Upper lobe of left lung (tissue), 4 donors: Measurements from ENCODE around the gene CCNB1.

Experiments used
- POLR2AphosphoS5 ChIP-seq, 2 donors: sonication (generic); formaldehyde crosslinking; IDR thresholded peaks; one replicate each; pipeline ENCODE4 v1.5.1; 2017; ENCODE audit warnings: antibody characterized with exemption in 2 of 2
- TF ChIP-seq, protein P1 (sequence below), 6 experiments: fragments of 450-650 bp in 4 of 6; fragments of 200-600 bp in 2 of 6; sonication (generic) in 2 of 6; IDR thresholded peaks; one replicate each; pipeline ENCODE4 v1.5.1; 2016 to 2019; ENCODE audit warnings: antibody characterized with exemption in 6 of 6

DNA sequence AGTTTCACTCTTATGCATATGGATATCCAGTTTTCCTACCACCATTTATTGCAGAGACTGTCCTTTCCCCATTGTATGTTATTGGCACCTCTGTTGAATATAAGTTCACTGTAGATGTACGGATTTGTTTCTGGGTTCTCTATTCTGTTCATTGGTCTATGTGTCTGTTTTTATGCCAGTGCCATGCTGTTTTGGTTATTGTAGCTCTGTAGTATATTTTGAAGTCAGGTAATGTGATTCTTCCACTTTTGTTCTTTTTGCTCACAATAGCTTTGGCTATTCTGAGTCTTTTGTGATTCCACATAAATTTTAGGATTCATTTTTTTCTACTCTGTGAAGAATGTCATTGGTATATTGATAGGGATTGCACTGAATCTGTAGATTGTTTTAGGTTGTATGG, 26.1 kb upstream of the CCNB1 start:
- TF ChIP-seq, protein P1, sequence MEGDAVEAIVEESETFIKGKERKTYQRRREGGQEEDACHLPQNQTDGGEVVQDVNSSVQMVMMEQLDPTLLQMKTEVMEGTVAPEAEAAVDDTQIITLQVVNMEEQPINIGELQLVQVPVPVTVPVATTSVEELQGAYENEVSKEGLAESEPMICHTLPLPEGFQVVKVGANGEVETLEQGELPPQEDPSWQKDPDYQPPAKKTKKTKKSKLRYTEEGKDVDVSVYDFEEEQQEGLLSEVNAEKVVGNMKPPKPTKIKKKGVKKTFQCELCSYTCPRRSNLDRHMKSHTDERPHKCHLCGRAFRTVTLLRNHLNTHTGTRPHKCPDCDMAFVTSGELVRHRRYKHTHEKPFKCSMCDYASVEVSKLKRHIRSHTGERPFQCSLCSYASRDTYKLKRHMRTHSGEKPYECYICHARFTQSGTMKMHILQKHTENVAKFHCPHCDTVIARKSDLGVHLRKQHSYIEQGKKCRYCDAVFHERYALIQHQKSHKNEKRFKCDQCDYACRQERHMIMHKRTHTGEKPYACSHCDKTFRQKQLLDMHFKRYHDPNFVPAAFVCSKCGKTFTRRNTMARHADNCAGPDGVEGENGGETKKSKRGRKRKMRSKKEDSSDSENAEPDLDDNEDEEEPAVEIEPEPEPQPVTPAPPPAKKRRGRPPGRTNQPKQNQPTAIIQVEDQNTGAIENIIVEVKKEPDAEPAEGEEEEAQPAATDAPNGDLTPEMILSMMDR (IDR thresholded peaks at IDR 0.05) = no peak
- TF ChIP-seq POLR2AphosphoS5 (IDR thresholded peaks at IDR 0.05) = no peak
